ELF-1 (cell line): ENCODE measurements around the gene RANBP3.

Source experiments
- DNase-seq: peaks from one replicate; pipeline ENCODE4 v3.0.0-alpha.2; 2016; ENCODE audit warnings: low read depth, low spot score

Gene RANBP3

GRCh38 chr19:5929625-5930024 is 48.3 kb downstream of the RANBP3 start:
- DNase-seq, result no peak

GRCh38 chr19:5929179-5929578 is 48.8 kb downstream of the RANBP3 start:
- no peak for DNase-seq

GRCh38 chr19:5927441-5927821 is 50.5 kb downstream of the RANBP3 start:
- no peak for DNase-seq

GRCh38 chr19:5926641-5927440 is 51.1 kb downstream of the RANBP3 start:
- DNase-seq, result no peak

GRCh38 chr19:5925830-5926427 is 52.0 kb downstream of the RANBP3 start:
- DNase-seq, result no peak

- DNase-seq, result no peak
Observed at GRCh38 chr19:5923356-5923755, 54.6 kb downstream of the RANBP3 start.

- DNase-seq, result no peak
Observed at GRCh38 chr19:5922161-5922545, 55.8 kb downstream of the RANBP3 start.

GRCh38 chr19:5921516-5922160 is 56.3 kb downstream of the RANBP3 start:
- no peak for DNase-seq

- DNase-seq, result no peak
Observed at GRCh38 chr19:5918463-5919079, 59.4 kb downstream of the RANBP3 start.

GRCh38 chr19:5917431-5918107 is 60.4 kb downstream of the RANBP3 start:
- no peak for DNase-seq

- no peak for DNase-seq
Observed at GRCh38 chr19:5916181-5916708, 61.7 kb downstream of the RANBP3 start.

- no peak for DNase-seq
Observed at GRCh38 chr19:5915782-5916165, 62.2 kb downstream of the RANBP3 start.

- peak; percentile 54 for DNase-seq
Observed at GRCh38 chr19:5914946-5915781, 62.8 kb downstream of the RANBP3 start.

- DNase-seq, result no peak
Observed at GRCh38 chr19:5914358-5914774, 63.6 kb downstream of the RANBP3 start.

GRCh38 chr19:5913739-5914357 is 64.1 kb downstream of the RANBP3 start, which contains the start of gene CAPS:
CAPS (plus strand) TSS chr19:5914254; CDS start chr19:5914407, 153 bp downstream.
- no peak for DNase-seq

- DNase-seq, result no peak
Observed at GRCh38 chr19:5911366-5911765, 66.6 kb downstream of the RANBP3 start.

GRCh38 chr19:5910638-5910907 is 67.4 kb downstream of the RANBP3 start:
- DNase-seq, result no peak

GRCh38 chr19:5908773-5909442 is 69.0 kb downstream of the RANBP3 start:
- peak; percentile 44 for DNase-seq

- no peak for DNase-seq
Observed at GRCh38 chr19:5907241-5907640, 70.7 kb downstream of the RANBP3 start.
